ENCODE data around the gene RALGPS1.

DNA sequence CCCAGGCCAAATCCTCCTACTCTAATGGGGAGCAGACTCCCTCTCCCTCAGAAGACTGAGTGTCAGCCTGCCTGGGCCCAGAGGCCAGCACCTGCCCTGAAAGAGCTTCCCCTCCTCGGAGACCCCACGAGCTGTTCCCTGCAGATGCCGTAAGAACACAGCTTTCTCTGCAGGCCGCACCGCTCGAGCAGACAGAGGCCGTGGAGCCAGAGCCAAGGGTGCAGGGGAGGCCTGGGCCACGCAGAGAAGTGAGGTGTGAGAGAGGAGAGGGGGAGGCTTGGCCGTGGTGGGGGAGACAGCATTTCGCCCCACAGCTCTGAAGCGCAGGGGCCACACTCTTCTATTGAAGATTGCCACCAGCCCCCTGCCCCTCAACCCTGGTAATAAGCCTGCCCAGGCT lies 287.1 kb downstream of the RALGPS1 start:
- TF ChIP-seq EZH2 (optimal IDR thresholded peaks at IDR 0.05; ENCODE audit: low read depth, low read length) (no peak), CTCF (IDR thresholded peaks at IDR 0.05; ENCODE audit: low read length) (no peak)
